Stimulated activated CD8-positive, alpha-beta memory T cell treated with anti-CD3 and anti-CD28 coated beads, Interleukin-4, amount 100 ng/mL, for 24 hours (primary cell): ENCODE measurements around the gene MYO9A.
"Not testable (repeated sequence)": the region's sequence is repeated elsewhere in the genome, so short reads cannot be mapped to it uniquely, and the experiment has no call there.

Source experiments
- DNase-seq: peaks from one replicate; pipeline ENCODE4 v3.0.0-alpha.2; 2020; ENCODE audit warnings: low read depth

MYO9A gene

GRCh38 chr15:72042865-72043264 is 75.1 kb downstream of the MYO9A start:
- no peak for DNase-seq

- DNase-seq: no peak
Observed at GRCh38 chr15:72042054-72042453, 75.9 kb downstream of the MYO9A start.

GRCh38 chr15:72037321-72037720 is 80.6 kb downstream of the MYO9A start:
- no peak for DNase-seq

- DNase-seq: no peak
Observed at GRCh38 chr15:72034859-72035650, 82.9 kb downstream of the MYO9A start.

GRCh38 chr15:72034351-72034750 is 83.6 kb downstream of the MYO9A start:
- DNase-seq: no peak

- no peak for DNase-seq
Observed at GRCh38 chr15:72033711-72034110, 84.2 kb downstream of the MYO9A start.

GRCh38 chr15:72033285-72033684 is 84.7 kb downstream of the MYO9A start:
- no peak for DNase-seq

GRCh38 chr15:72021604-72022003 is 96.3 kb downstream of the MYO9A start:
- DNase-seq: no peak

GRCh38 chr15:72020799-72021198 is 97.2 kb downstream of the MYO9A start:
- DNase-seq: no peak

- DNase-seq: not testable (repeated sequence)
Observed at GRCh38 chr15:72014555-72014954, 103.4 kb downstream of the MYO9A start.

GRCh38 chr15:72013703-72014102 is 104.2 kb downstream of the MYO9A start:
- no peak for DNase-seq

- DNase-seq: no peak
Observed at GRCh38 chr15:72011302-72011942, 106.5 kb downstream of the MYO9A start.

GRCh38 chr15:72009222-72009621 is 108.7 kb downstream of the MYO9A start:
- DNase-seq: no peak

- DNase-seq: no peak
Observed at GRCh38 chr15:72006382-72006781, 111.6 kb downstream of the MYO9A start.

- no peak for DNase-seq
Observed at GRCh38 chr15:72005483-72005882, 112.5 kb downstream of the MYO9A start.

GRCh38 chr15:71999807-72000206 is 118.1 kb downstream of the MYO9A start:
- DNase-seq: no peak

GRCh38 chr15:71998717-71999116 is 119.2 kb downstream of the MYO9A start:
- DNase-seq: not testable (repeated sequence)

GRCh38 chr15:71997691-71998090 is 120.3 kb downstream of the MYO9A start:
- DNase-seq: no peak

- DNase-seq: no peak
Observed at GRCh38 chr15:71975816-71976150, 142.2 kb downstream of the MYO9A start.

- DNase-seq: no peak
Observed at GRCh38 chr15:71974211-71974610, 143.7 kb downstream of the MYO9A start.

GRCh38 chr15:71973366-71973765 is 144.6 kb downstream of the MYO9A start:
- DNase-seq: no peak

- DNase-seq: no peak
Observed at GRCh38 chr15:71971905-71972304, 146.0 kb downstream of the MYO9A start.

- no peak for DNase-seq
Observed at GRCh38 chr15:71970435-71970834, 147.5 kb downstream of the MYO9A start.

GRCh38 chr15:71962537-71962936 is 155.4 kb downstream of the MYO9A start:
- DNase-seq: no peak
